NK-92 (cell line): ENCODE data around the gene TRAP1.

Experiments
- DNase-seq: peaks from one replicate; lab custom pipeline; 2025; ENCODE audit not compliant: unreplicated experiment; lab: John Stamatoyannopoulos, UW

The TRAP1 gene

GRCh38 chr16:3737181-3737580 lies 19.9 kb upstream of the TRAP1 start:
- no peak for DNase-seq

GRCh38 chr16:3736116-3736515 lies 18.8 kb upstream of the TRAP1 start:
- DNase-seq: no peak

GRCh38 chr16:3735541-3735940 lies 18.2 kb upstream of the TRAP1 start:
- DNase-seq: no peak

DNA sequence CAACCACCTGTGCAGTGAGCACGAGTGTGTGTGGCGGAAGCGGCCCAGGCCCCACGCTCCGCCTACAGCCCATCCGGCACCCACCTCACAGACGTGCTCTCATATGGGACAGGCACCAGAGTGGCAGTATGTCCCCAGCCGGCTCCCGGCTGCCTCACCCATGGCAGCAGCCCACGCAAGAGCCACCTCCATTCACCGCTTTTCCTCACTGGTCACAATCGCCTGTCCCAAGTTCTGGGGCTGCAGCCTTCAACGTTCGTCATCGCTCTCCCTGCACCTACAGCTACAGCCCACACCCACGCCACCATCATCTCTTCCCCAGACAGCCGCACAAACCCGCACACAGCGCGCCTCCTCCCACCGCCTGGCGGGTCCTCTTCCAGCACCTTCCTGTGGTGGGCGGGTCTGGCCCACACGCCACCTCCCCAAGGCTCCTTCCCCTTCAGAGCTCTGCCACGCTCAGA lies 17.5 kb upstream of the TRAP1 start:
- DNase-seq: no peak

- DNase-seq: no peak
Observed at GRCh38 chr16:3734084-3734757, 16.9 kb upstream of the TRAP1 start.

- DNase-seq: no peak
Observed at GRCh38 chr16:3732171-3732570, 14.8 kb upstream of the TRAP1 start.

- DNase-seq: no peak
Observed at GRCh38 chr16:3731126-3731935, 14.0 kb upstream of the TRAP1 start.

- no peak for DNase-seq
Observed at GRCh38 chr16:3730161-3731125, 13.1 kb upstream of the TRAP1 start.

DNA sequence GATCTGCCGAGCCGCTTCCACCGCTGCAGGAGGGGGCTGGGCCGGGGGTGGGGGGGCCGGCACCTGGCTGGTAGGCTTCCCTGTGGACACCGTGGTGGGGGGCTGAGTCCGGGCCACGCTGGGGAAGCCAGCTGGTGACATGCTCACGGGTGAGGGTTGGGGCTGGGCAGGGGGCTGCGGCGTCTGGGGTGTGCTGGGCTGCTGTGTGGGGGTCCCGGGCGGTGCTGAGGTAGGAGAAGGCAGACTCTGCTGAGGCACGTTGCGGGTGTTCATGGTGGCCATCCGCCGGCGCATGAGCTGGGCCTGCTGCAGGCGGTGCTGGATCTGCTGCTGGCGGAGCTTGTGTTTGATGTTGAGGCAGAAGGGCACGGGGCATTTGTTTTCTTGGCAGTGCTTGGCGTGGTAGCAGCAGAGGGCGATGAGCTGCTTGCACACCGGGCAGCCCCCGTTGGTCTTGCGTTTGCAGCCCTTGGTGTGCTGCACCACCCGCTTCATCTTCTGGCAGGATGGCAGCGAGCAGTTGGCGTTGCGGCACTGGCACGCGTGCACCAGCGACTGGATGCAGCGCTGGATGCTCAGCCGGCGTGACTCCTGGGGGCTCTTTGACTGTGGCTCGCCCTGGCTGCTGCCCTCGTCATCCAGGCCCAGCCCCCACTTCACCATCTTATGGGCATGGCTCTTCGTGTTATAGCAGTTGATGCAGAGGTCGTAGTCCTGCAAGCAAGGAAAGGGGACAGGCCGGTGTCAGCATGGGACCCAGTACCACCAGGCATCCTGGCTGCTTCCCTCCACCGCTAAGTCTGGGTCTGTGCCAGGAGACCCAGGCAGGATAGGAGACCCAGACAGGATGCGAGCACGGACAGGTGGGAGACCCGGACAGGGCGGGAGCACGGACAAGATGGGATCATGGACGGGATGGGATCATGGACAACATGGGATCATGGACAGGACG lies 12.1 kb upstream of the TRAP1 start:
- no peak for DNase-seq

DNA sequence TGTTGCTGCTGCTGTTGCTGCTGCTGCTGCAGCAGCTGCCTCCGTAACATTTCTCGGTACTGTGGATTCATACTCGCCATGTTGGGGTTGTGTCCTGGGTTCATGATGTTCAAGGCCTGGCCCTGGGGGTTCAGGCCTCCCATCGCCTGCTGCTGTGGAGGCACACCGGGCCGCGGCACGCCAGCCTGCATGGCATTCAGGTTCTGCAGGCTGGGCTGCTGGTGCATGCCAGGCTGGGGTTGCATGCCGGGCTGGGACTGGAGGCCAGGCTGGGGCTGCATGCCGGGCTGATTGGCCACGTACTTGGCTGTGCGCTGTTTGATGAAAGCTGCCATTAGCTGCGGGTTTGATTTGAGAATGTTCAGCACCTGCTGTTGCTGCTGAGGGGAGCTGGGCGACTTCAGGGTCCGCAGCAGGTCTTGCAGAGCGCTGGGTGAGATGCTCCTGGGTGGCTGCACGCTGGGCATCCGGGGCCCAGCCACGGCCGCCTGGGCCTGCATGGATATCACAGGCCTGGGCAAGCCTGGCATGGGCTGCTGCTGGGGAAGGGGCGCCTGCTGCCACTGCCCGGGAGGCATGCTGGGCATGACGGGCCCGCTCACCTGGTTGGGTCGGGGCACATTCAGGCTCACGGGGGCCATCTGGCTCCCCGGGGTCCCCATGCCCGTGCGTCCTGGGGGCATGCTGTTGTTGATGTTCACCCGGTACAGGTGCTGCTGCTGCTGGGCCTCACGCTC lies 11.3 kb upstream of the TRAP1 start:
- DNase-seq: no peak

DNA sequence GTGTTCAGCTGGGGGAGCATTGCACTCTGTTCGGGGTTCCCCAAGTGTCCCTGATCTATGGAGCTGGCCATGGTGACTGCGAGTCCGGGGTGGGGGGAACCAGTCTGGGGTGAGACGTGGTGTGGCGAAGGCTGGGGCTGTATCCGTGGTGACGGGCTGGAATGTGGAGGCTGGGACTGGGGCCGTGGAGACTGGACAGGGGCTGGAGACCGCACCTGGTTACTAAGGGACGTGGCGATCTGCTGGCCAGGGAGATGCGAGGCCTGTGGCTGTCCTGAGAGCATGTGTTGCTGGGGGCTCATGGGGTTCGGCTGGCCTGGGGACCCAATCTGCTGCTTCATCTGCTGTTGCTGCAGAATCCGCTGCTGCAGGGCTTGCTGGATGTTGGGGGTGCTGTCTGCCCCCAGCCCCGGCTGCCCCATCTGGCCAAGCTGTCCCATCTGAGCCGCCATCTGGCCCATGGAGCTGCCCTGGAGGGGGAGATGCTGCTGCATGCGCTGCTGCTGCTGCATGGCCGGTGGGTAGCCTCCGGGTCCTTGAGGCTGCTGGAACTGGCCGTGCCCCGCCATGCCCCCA lies 10.6 kb upstream of the TRAP1 start:
- DNase-seq: no peak

DNA sequence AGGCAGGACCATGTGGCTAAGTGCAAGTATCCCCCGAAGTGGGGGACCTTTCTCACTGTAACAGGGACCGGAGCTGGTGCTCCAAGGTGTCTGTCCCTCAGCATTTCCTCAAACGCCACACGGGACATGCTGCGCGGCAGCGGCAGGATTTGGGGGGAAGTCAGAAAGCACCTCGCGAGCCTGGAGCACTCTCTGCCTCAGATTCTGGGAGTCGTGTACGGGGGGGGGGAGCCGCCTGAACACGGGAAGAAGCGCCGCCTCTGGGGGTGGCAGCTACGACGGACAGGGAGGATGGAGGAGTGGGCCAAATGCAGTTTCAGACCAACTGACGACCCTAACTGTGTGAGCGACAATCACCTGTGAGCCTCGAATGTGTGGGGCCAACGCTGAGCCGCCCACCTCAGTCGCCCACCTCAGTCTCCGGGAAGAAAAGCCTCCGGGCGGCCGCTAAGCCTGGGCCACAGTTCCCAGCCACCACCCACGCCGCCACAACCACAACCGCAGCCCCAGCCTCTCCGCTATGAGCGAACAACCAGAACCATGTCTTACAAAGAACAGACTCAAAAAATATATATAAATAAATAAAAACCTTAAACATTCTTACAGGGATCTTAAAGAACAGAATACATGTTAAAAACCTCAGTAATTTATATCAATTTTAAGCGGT lies 8.8 kb upstream of the TRAP1 start:
- no peak for DNase-seq

GRCh38 chr16:3725276-3725675 lies 8.0 kb upstream of the TRAP1 start:
- no peak for DNase-seq

- DNase-seq: no peak
Observed at GRCh38 chr16:3722508-3722907, 5.2 kb upstream of the TRAP1 start.

DNA sequence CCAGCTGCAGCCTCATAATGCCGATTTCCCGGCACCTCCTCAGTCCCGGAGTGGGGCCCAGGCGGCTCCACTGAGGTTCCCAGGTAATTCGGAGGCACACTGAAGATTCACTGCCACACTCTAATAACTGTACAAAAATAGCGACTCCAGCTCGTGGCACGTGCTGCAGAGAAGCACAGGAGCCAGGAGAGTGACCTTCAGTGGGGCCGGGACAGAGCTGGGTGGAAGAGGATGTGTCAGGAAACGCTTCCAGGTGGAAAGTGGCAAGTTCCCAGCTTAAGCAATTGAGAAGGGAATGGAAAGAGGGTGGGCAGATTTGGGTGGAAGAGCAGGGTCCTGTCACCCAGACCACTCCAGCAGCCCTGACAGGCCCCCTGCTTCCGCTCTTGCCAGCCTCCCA lies 3.1 kb upstream of the TRAP1 start:
- DNase-seq: no peak

GRCh38 chr16:3718628-3719027 lies 1.3 kb upstream of the TRAP1 start:
- DNase-seq: no peak

- DNase-seq: no peak
Observed at GRCh38 chr16:3718019-3718391, 681 bp upstream of the TRAP1 start.

GRCh38 chr16:3716831-3717234 lies 491 bp downstream of the TRAP1 start:
- DNase-seq: no peak

DNA sequence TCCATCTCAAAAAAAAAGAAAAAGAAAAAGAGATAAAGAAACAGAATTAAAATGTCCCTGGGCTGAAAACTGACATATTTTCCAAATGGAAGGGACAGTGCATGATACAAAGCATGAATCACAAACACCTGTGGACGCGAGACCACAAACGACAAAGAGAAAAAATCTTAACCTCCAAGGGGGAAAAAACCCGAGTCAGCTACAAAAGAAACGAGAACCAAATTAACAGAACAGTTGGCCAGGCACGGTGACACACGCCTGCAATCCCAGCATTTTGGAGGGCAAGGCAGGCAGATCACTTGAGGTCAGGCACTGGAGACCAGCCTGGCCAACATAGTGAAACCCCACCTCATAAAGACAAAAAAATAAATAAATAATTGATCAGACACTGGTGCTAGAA lies 1.9 kb downstream of the TRAP1 start:
- DNase-seq: no peak
